HG02840 (cell line): ENCODE data around the gene CALN1.

Source experiments
- ATAC-seq: cut with Tn5 transposase; IDR thresholded peaks from one replicate; pipeline ENCODE4 v1.9.1; 2021; ENCODE audit warnings: mild to moderate bottlenecking, moderate library complexity, moderate number of reproducible peaks; ENCODE audit not compliant: unreplicated experiment, low FRiP score

CALN1 gene

GRCh38 chr7:72275382-72276070, 136.6 kb downstream of the CALN1 start:
- ATAC-seq, result no peak

DNA sequence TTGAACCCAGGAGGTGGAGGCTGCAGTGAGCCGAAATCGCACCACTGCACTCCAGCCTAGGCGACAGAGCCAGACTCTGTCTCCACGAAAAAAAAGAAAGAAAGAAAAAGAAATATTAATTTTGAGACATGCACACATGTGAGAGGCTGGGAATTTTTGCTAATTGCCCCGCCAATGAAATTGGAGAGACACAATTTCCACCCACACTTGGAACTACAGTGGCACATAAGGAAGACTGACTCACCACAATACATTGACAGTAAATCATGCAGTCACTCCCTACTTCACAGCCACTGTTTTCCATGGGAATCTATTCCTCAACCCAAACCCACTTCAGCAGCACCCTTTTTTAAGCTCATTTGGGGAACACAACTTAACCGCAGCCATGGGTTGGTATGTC, 139.7 kb downstream of the CALN1 start:
- no peak for ATAC-seq

- no peak for ATAC-seq
Measured at GRCh38 chr7:72268796-72269195, 143.3 kb downstream of the CALN1 start.

GRCh38 chr7:72268090-72268489, 144.0 kb downstream of the CALN1 start:
- no peak for ATAC-seq

DNA sequence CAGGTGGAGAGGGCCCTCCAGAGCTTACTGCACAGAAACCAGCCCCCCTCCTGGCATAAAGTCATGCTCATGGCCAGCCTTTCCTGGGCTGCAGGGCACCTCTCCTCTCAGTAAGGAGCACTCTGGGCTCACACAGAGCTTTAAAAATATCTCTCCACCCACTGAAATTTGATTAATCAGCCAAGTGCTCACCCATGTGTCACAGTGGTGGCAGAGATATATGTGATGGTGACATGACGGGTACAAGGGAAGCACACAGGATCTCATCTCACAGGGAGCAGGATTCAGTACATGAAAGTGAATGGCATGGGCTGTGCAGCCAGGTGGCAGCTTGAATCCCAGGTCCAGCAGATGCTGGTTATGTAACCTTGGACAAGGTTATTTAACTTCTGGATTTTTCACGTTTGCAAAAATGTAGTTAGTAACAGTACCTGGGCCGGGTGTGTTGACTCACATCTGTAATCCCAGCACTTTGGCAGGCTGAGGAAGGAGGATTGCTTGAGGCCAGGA, 144.8 kb downstream of the CALN1 start:
- no peak for ATAC-seq

GRCh38 chr7:72266771-72267170, 145.4 kb downstream of the CALN1 start:
- no peak for ATAC-seq

DNA sequence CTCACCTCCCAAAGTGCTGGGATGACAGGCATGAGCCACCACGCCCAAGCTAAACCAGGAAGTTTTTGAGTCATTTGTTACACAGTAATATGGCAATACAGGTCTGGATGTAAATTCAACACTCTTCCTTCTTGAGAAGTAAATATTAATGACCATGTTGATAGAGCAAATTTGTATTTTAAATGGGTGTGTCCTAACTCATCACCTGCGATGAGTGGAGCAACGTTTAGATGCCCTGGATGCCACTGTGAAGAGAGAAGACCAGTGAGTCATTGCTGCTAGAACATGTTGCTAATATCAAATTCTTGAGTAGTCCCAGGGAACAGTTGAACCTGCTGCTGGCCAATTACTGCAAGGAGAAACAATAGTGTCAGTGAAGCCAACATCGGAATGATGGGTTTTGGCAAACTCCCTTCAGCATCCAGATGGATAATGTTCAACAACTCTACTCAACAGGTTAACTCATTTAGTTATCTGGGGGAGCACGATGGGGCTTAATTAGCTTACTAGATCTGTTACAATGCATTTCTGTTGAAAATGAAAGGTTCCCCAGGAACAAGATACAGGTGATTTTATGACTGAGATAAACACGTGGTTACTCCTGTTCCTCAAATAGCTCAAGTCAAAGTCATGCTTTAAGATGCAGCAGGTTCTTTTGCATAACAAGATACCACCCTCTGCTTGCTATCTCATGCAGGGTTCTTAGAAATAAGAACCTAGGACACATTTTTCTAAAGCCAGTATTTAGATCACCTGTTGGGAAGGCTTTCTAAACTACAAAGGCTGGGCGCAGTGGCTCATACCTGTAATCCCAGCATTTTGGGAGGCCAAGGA, 146.8 kb downstream of the CALN1 start:
- ATAC-seq, result no peak

- no peak for ATAC-seq
Measured at GRCh38 chr7:72260406-72260805, 151.7 kb downstream of the CALN1 start.

- ATAC-seq, result no peak
Measured at GRCh38 chr7:72258074-72258473, 154.1 kb downstream of the CALN1 start.

DNA sequence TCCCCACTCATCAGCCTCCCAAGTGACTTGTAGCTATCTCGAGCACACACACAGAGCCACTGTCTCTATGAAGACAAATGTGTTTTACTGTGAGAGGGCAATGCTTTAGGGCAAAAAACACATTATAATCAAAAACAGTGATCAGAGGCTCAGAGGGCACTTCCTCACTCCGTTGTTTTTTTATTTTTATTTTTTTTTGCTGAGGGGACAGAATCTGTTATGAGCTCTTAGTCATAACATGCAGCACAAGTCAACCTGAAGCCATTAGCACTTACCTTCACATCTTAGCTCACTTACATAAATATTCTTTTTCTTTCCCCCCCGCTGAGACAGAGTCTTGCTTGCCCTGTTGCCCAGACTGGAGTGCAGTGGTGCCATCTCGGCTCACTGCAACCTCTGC, 157.7 kb downstream of the CALN1 start:
- no peak for ATAC-seq

DNA sequence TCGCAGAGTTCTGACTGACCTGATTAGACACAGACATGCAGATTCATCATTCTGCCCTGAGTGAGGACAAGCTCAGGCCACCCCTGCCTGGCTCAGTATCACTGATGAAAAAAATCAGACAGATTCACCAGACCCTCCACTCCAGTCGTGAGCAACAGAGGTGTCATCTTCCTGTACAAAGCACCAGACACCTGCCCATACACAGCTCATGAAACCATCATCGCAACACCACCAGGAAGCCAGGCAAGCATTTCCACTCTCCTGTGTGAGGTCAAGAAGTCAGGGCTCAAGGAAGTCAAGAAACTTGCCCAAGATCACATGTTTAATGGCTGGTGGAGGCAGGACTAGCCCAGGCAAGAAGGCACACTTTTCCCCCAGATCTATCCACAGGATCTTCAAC, 163.0 kb downstream of the CALN1 start:
- no peak for ATAC-seq

DNA sequence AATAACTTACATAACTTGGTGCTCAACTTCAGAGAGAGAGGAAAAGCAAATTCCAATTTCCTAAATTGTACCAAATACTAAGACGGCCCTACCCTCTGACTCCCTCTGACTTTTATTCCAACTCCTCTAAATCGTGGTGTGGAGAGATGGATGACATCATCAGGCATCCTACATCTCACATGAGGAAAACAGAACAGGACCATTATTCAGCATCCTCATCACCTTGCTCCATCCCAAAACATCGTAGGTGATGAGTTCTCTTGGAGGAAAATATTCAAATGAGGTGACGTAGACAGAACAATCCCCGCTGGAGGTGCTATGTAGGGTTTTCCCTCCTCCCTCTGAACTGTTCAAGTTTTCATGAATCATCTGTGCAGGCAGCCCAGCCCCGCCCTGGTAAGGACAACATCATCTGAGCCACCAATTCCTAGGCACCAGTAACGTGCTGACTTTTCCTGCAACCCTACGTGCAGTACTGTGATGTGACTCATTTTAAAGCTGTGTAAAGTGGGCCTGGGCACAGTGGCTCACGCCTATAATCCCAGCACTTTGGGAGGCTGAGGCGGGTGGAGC, 167.2 kb downstream of the CALN1 start:
- no peak for ATAC-seq

GRCh38 chr7:72243329-72243728, 168.8 kb downstream of the CALN1 start:
- no peak for ATAC-seq

GRCh38 chr7:72235351-72235750, 176.8 kb downstream of the CALN1 start:
- no peak for ATAC-seq

DNA sequence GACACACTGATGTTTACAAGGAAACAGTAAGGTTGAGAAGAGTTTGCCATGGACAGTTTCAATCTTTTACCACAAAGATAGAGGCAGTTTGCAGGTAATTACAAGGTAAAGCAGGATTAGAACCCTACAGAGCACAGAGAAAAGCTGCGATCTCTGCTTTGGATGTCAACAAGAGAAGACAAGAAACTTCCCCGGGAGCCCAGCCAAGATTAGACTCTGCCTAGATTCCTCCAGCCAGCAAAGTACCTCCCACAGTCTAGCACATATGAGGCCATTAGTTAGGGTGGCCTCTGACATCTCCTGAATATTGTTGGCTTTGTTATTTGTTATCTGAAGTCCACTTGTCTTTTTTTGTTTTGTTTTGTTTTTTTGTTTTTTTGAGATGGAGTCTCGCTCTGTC, 178.1 kb downstream of the CALN1 start:
- no peak for ATAC-seq

GRCh38 chr7:72230281-72230680, 181.9 kb downstream of the CALN1 start:
- no peak for ATAC-seq

DNA sequence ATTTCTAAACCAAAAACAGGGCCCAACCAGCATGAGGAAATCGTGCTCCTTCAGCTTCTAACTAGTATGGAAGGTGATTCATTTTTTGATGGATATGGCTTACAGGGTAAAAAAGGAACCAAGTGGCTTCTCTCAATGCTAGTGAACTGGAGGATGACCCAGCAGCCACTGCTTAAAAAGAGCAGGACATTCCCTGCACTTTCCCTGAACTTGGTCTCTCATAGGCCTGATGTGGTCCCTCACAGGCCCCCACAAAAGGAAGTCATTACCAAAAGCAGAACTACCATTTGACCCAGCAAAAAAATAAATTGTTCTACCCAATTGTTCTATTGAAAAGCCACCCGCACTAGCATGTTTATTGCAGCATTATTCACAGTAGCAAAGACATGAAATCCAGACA, 188.8 kb downstream of the CALN1 start:
- no peak for ATAC-seq

DNA sequence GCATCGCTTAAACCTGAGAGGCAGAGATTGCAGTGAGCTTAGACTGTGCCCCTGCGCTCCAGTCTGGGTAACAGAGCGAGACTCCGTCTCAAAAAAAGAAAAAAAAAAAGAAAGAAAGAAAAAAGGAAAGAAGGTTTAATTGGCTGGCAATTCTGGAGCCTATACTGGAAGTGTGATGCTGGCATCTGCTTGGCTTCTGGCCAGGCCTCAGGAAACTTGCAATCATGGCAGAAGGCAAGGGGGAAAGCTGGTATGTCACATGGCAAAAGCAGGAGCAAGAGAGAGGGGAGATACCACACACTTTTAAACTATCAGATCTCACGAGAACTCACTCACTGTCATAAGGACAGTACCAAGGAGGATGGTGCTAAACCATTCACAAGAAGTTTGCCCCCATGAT, 190.0 kb downstream of the CALN1 start:
- ATAC-seq, result no peak

GRCh38 chr7:72219500-72219899, 192.6 kb downstream of the CALN1 start:
- ATAC-seq, result no peak

DNA sequence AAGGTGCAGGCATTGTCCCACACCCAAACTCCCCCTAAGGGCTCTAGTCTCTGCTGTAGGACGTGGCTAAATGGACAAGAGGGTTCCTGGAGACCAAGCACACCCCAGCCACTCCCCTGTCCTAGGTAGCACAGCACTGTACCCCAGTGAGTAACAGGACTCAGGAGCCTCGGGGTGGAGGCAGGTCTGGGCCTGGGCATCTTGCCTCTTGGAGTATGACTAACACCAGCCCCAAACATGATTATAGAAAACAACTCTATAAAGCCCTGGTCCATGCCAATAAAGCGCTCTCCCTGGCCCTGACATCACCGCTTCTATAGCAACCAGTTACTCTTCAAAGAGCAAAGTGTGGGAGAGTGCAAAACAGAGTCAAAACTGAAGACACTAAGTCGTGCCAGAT, 195.0 kb downstream of the CALN1 start:
- ATAC-seq, result no peak

DNA sequence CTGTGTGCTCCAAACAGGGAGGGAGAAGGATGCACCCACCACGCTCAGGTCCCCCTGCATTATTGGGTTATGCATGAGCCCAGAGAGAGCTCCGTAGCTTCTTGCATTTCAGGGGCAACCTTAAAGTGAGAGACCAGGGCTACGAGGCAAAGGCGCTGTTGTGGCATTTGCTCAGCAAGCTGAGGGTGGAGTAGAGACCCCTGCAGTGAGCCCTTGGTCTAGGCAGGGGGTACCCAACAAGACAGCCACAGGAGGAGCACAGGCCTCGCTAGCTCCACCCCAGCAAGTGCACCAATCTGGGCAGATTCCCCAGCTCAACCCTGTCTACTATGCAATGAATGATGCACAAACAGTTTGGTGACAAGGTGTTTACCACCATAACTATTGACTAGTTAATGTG, 198.4 kb downstream of the CALN1 start:
- no peak for ATAC-seq
